K562 (cell line): ENCODE results near the gene ZNF862. TPM values are rescaled to one million over a fixed set of nuclear protein-coding genes. Genes with fewer than 3 reads are reported as not detected.
A peak's percentile ranks its signal among the peaks of the same experiment; 100 is the strongest.

ENCODE experiments used
- ATAC-seq: fragments of 200-7000 bp; cut with Tn5 transposase; 3 replicates; pipeline ENCODE4 v1.9.1; 2020; ENCODE audit warnings: moderate library complexity
- BruUV-seq: library from RNA; stranded (reverse); fragments of 400-500 nt; replicated peaks from 2 replicates; lab custom pipeline; 2021; lab: Mats Ljungman, UMichigan
- CTCF ChIA-PET: fragments of 300-600 bp; formaldehyde crosslinking; extraction: SDS; loops from one replicate; lab custom pipeline; 2021; ENCODE audit warnings: low intra/inter-chr PET ratio; lab: Yijun Ruan, JAX
- POLR2A ChIA-PET: fragments of 300-600, 350-650 bp; sonication (Branson Sonifier 250); formaldehyde crosslinking; extraction: SDS; loops from one replicate; lab custom pipeline; 2021; ENCODE audit warnings: antibody characterized with exemption, inconsistent platforms; lab: Yijun Ruan, JAX
- DNase-seq, 4 experiments: peaks; one replicate each; pipeline versions ENCODE4 v3.0.0 to v3.0.0-alpha.2; 2011 to 2018; ENCODE audit warnings: low spot score in 3 of 4, mixed read lengths in 3 of 4; ENCODE audit errors: extremely low read depth in 1 of 4
- FAIRE-seq: peaks from 2 replicates; lab custom pipeline; 2011; peaks lifted over from hg19 to GRCh38; lab: Jason Lieb, UNC
- H2AFZ ChIP-seq: 2 replicates; pipeline ENCODE4 v1.6.0; 2011; ENCODE audit warnings: low read depth, low read length, control low read depth, inconsistent platforms
- H3K27ac ChIP-seq: fragments of 200-600 bp; 3 replicates; pipeline ENCODE4 v1.8.0; 2011; ENCODE audit warnings: low read depth, mild to moderate bottlenecking, control low read depth, inconsistent platforms, low read length, moderate library complexity, mixed read lengths; ENCODE audit errors: extremely low read depth
- H3K27me3 ChIP-seq, 2 experiments: fragments of 300-600 bp in 1 of 2; 2 replicates in 1 of 2; 3 replicates in 1 of 2; pipeline versions ENCODE4 v1.6.0 to v1.8.0; 2011; ENCODE audit warnings: inconsistent platforms in 2 of 2, low read length in 2 of 2, mild to moderate bottlenecking in 1 of 2, mixed read lengths in 1 of 2, moderate library complexity in 1 of 2; ENCODE audit not compliant: control insufficient read depth in 2 of 2, insufficient read depth in 2 of 2
- H3K36me3 ChIP-seq: fragments of 300-600 bp; 3 replicates; pipeline ENCODE4 v1.8.0; 2011; ENCODE audit warnings: mild to moderate bottlenecking, low read length, inconsistent platforms; ENCODE audit not compliant: control insufficient read depth, insufficient read depth
- H3K4me1 ChIP-seq, 2 experiments: fragments of 200-600 bp in 1 of 2; replicated peaks in 1 of 2; 2 replicates in 1 of 2; 3 replicates in 1 of 2; pipeline versions ENCODE4 v1.5.1 to v1.8.0; 2011; ENCODE audit warnings: inconsistent platforms in 2 of 2, low read length in 2 of 2, mild to moderate bottlenecking in 1 of 2, mixed read lengths in 1 of 2, moderate library complexity in 1 of 2; ENCODE audit not compliant: control insufficient read depth in 2 of 2, insufficient read depth in 2 of 2
- H3K4me2 ChIP-seq: 2 replicates; pipeline ENCODE4 v1.6.1; 2011; ENCODE audit warnings: low read length, control low read depth, inconsistent platforms, mixed read lengths; ENCODE audit not compliant: insufficient read depth
- H3K4me3 ChIP-seq: fragments of 200-600 bp; sonication (generic), shearing (Covaris generic); 2 replicates; pipeline ENCODE4 v1.5.1; 2016; ENCODE audit warnings: control low read depth, inconsistent platforms
- H3K79me2 ChIP-seq: fragments of 200-600 bp; 3 replicates; pipeline ENCODE4 v1.8.0; 2011; ENCODE audit warnings: low read length, inconsistent platforms; ENCODE audit not compliant: control insufficient read depth, insufficient read depth
- H3K9ac ChIP-seq, 2 experiments: 2 replicates each; pipeline versions ENCODE4 v1.6.0 to v1.6.1; 2011; ENCODE audit warnings: low read depth in 2 of 2, low read length in 2 of 2, control low read depth in 1 of 2, inconsistent platforms in 1 of 2, mild to moderate bottlenecking in 1 of 2, mixed read lengths in 1 of 2; ENCODE audit not compliant: insufficient read depth in 1 of 2
- H3K9me1 ChIP-seq: one replicate; pipeline ENCODE4 v1.6.0; 2011; ENCODE audit warnings: inconsistent platforms, mild to moderate bottlenecking, low read length, moderate library complexity; ENCODE audit not compliant: control insufficient read depth, insufficient read depth
- H3K9me3 ChIP-seq: replicated peaks from 2 replicates; pipeline ENCODE4 v1.5.1; 2011; ENCODE audit warnings: low read depth, low read length, inconsistent platforms; ENCODE audit not compliant: control insufficient read depth, insufficient read depth
- H4K20me1 ChIP-seq: replicated peaks from 2 replicates; pipeline ENCODE4 v1.6.1; 2011; ENCODE audit warnings: low read length, inconsistent platforms, mixed read lengths; ENCODE audit not compliant: control insufficient read depth, insufficient read depth
- DMBX1 ChIP-seq: fragments of 250-450 bp; sonication (Bioruptor Pico); IDR thresholded peaks from 2 replicates; pipeline ENCODE4 v1.8.0; 2022; ENCODE audit warnings: inconsistent platforms, mild to moderate bottlenecking, moderate library complexity, borderline replicate concordance
- FOXJ2 ChIP-seq: fragments of 200-800 bp; sonication (Bioruptor generic); IDR thresholded peaks from 2 replicates; pipeline ENCODE4 v1.6.1; 2016; ENCODE audit warnings: missing genetic modification characterization, missing compliant biosample characterization
- LEF1 ChIP-seq: fragments of 450-650 bp; IDR thresholded peaks from 2 replicates; pipeline ENCODE4 v1.6.1; 2016; ENCODE audit warnings: mild to moderate bottlenecking
- MED1 ChIP-seq: sonication (generic); formaldehyde crosslinking; IDR thresholded peaks from 2 replicates; pipeline ENCODE4 v1.8.1; 2023; ENCODE audit warnings: missing genetic modification reagents, borderline replicate concordance
- MXD1 ChIP-seq: fragments of 250-450 bp; sonication (Bioruptor Pico); IDR thresholded peaks from 2 replicates; pipeline ENCODE4 v1.8.0; 2021; ENCODE audit warnings: borderline replicate concordance, mild to moderate bottlenecking, moderate library complexity; ENCODE audit not compliant: poor library complexity, severe bottlenecking
- MYNN ChIP-seq, 2 experiments: sonication (generic); formaldehyde crosslinking in 1 of 2; IDR thresholded peaks; 2 replicates each; pipeline versions ENCODE4 v1.5.0 to v1.6.1; 2016 to 2020; ENCODE audit warnings: antibody characterized with exemption in 1 of 2, missing genetic modification reagents in 1 of 2
- NR1H2 ChIP-seq: sonication (generic); formaldehyde crosslinking; IDR thresholded peaks from 2 replicates; pipeline ENCODE4 v1.4.0; 2020; ENCODE audit warnings: mild to moderate bottlenecking, missing genetic modification reagents
- NR3C1 ChIP-seq: sonication (generic); formaldehyde crosslinking; IDR thresholded peaks from 2 replicates; pipeline ENCODE4 v1.8.1; 2022; ENCODE audit warnings: missing genetic modification reagents
- SAFB ChIP-seq: fragments of 200-400 bp; formaldehyde crosslinking; IDR thresholded peaks from 2 replicates; pipeline ENCODE4 v1.6.1; 2017; ENCODE audit warnings: low read depth, low read length, borderline replicate concordance
- SPI1 ChIP-seq: IDR thresholded peaks from 2 replicates; pipeline ENCODE4 v1.6.1; 2011; ENCODE audit warnings: low read depth, low read length, control low read depth, borderline replicate concordance
- TEAD1 ChIP-seq, 2 experiments: fragments of 450-650 bp in 1 of 2; sonication (generic) in 1 of 2; formaldehyde crosslinking; IDR thresholded peaks; 2 replicates each; pipeline versions ENCODE4 v1.4.0 to v1.8.0; 2020 to 2022; ENCODE audit warnings: mild to moderate bottlenecking in 2 of 2, missing genetic modification reagents in 1 of 2
- TFE3 ChIP-seq: fragments of 450-650 bp; formaldehyde crosslinking; IDR thresholded peaks from 2 replicates; pipeline ENCODE4 v1.4.0; 2020; ENCODE audit warnings: mild to moderate bottlenecking, mixed read lengths
- XRCC3 ChIP-seq: fragments of 450-650 bp; IDR thresholded peaks from 2 replicates; pipeline ENCODE4 v1.6.1; 2017; ENCODE audit warnings: mild to moderate bottlenecking, moderate library complexity
- ZBTB2 ChIP-seq: fragments of 450-650 bp; IDR thresholded peaks from 2 replicates; pipeline ENCODE4 v1.6.1; 2016; ENCODE audit warnings: antibody characterized with exemption
- ZFP1 ChIP-seq: fragments of 450-650 bp; formaldehyde crosslinking; IDR thresholded peaks from 2 replicates; pipeline ENCODE4 v1.4.0; 2020; ENCODE audit warnings: mild to moderate bottlenecking, mixed read lengths
- ZNF384 ChIP-seq: IDR thresholded peaks from 2 replicates; pipeline ENCODE4 v1.6.1; 2012; ENCODE audit warnings: low read depth, low read length, improper control_type of control experiment
- ZNF449 ChIP-seq: fragments of 250-450 bp; sonication (Bioruptor Pico); IDR thresholded peaks from 2 replicates; pipeline ENCODE4 v1.8.0; 2022; ENCODE audit warnings: moderate library complexity, mild to moderate bottlenecking, inconsistent platforms
- WGBS: fragments of 100-300 bp; shearing (Covaris generic); methylation state at CpG from one replicate; pipeline ENCODE4 v1.1.6; 2016; ENCODE audit warnings: low coverage, mixed read lengths; ENCODE audit not compliant: insufficient coverage; ENCODE audit errors: missing lambda C conversion rate; 5-methylcytosine and 5-hydroxymethylcytosine counted together
- in situ Hi-C: fragments of 300-500 bp; cut with MboI; formaldehyde crosslinking; loops from 4 replicates; pipeline ENCODE4 v1.15.0; 2018; ENCODE audit warnings: inconsistent platforms, mixed read lengths
- intact Hi-C: fragments of 100-400 bp; cut with micrococcal nuclease; formaldehyde crosslinking; loops from 2 replicates; pipeline ENCODE4 v1.14.2; 2022
- polyA plus RNA-seq, 8 experiments: library from polyadenylated mRNA; depleted of rRNA in 4 of 8; stranded (reverse) in 5 of 8; unstranded in 3 of 8; fragments of >200 nt; fragmentation: Nextera tagmentation in 2 of 8; fragmentation: Illumina TruSeq in 1 of 8; extraction: Ambion mirVana in 2 of 8; extraction: Trizol in 1 of 8; gene quantifications; 2 replicates each; pipeline versions ENCODE4 v1.2.1 to v1.2.3, GENCODE V29; 2011 to 2014; ENCODE audit warnings: inconsistent platforms in 1 of 8, missing spikeins in 1 of 8
- total RNA-seq, 7 experiments: library from RNA; depleted of rRNA in 6 of 7; stranded (reverse); fragments of >200 nt in 6 of 7; fragmentation: Illumina TruSeq in 2 of 7; extraction: Trizol in 2 of 7; gene quantifications; 2 replicates each; pipeline versions ENCODE4 v1.2.1 to v1.2.3, GENCODE V29; 2011 to 2021; ENCODE audit warnings: low replicate concordance in 1 of 7

The ZNF862 gene
- total and polyA plus RNA-seq, 9 of the 15 experiments (the other 6 are each of a cell fraction or from before 2014, with no cell fraction given), result 1.1 to 3.9 (median 2.6) TPM

GRCh38 chr7:149864023-149864422, 25.8 kb downstream of the ZNF862 start (continued):
- TF ChIP-seq SPI1 (no peak), XRCC3 (no peak), NR1H2 (CRISPR knock-in tag) (no peak), ZNF449 (CRISPR knock-in tag) (no peak), ZNF384 (no peak)

GRCh38 chr7:149864751-149865150, 26.6 kb downstream of the ZNF862 start:
- Histone ChIP-seq H3K27me3 (peaks cover 57 to 90% of the 10 kb centered on the region in 2 experiments), H3K9ac (0 out of 4 replicates have a peak overlapping the region, but pooled peaks of 1 of the 2 experiments have one; percentile 49), H3K9me3 (no peaks in the 10 kb centered on the region), H3K4me3 (no peak overlapping the region), H3K4me1 (peaks cover 0 to 21% of the 10 kb centered on the region in 2 experiments; a peak in 3 of 5 replicates), H3K36me3 (no peaks in the 10 kb centered on the region), H3K9me1 (peaks cover 2% of the 10 kb centered on the region), H4K20me1 (peaks cover 39% of the 10 kb centered on the region), H3K27ac (no peak overlapping the region), H3K79me2 (no peaks in the 10 kb centered on the region), H2AFZ (no peak overlapping the region), H3K4me2 (no peak overlapping the region)
- 4% methylated on average over 12 of the region's 12 CpGs for WGBS
- intact Hi-C loops, result loop anchor here (5.0 kb wide), 1 partner anchor 413 kb away; no protein-coding TSS in a partner anchor
- BruUV-seq, result no TSS peak
- in situ Hi-C loops, result loop anchor here (25.0 kb wide), 1 partner anchor 173 kb away; no protein-coding TSS in a partner anchor
- POLR2A ChIA-PET, result interaction anchor here (0.9 kb wide), 1 partner anchor 27 kb away, joined by 4 read pairs; the partner anchor contains the start of gene ZNF862
- ATAC-seq (no peak), DNase-seq (no peak), FAIRE-seq (no peak)
- CTCF ChIA-PET, result no interaction called here
- TF ChIP-seq MYNN (IDR thresholded peaks at IDR 0.05), result no peak
- TF ChIP-seq MYNN (CRISPR knock-in tag; IDR thresholded peaks at IDR 0.05), result no peak
- no peak for TF ChIP-seq ZFP1 (CRISPR knock-in tag)
- TF ChIP-seq FOXJ2, result no peak
- TF ChIP-seq MXD1 (CRISPR knock-in tag), result no peak
- TF ChIP-seq SAFB, result no peak
- no peak for TF ChIP-seq ZBTB2
- TF ChIP-seq TEAD1 (CRISPR knock-in tag; IDR thresholded peaks at IDR 0.05), result no peak
- no peak for TF ChIP-seq TFE3 (CRISPR knock-in tag)
- TF ChIP-seq DMBX1, result no peak
- TF ChIP-seq LEF1, result no peak
- no peak for TF ChIP-seq MED1 (CRISPR knock-in tag)
- no peak for TF ChIP-seq NR3C1 (CRISPR knock-in tag)
